ENCODE data around the gene CIROP.

Gene CIROP

GRCh38 chr14:23126548-23127278, 21.9 kb upstream of the CIROP start:
- Histone ChIP-seq H2AFZ (ENCODE audit: low read depth, low read length) (no peak overlapping the region), H3K4me3 (ENCODE audit: low read length) (no peak overlapping the region), H3K9me3 (ENCODE audit: low read length) (no peaks in the 10 kb centered on the region), H3K27me3 (ENCODE audit: insufficient read depth, low read length) (no peaks in the 10 kb centered on the region), H3K4me1 (ENCODE audit: insufficient read depth, low read length) (no peaks in the 10 kb centered on the region), H3K36me3 (ENCODE audit: insufficient read depth, low read length) (no peaks in the 10 kb centered on the region)

GRCh38 chr14:23125933-23126524, 21.2 kb upstream of the CIROP start:
- no peaks in the 10 kb centered on the region for H3K36me3 ChIP-seq (ENCODE audit: insufficient read depth, low read length)
- H3K9me3 ChIP-seq (ENCODE audit: low read length), result no peaks in the 10 kb centered on the region
- H3K4me3 ChIP-seq (ENCODE audit: low read length), result no peak overlapping the region
- H3K4me1 ChIP-seq (ENCODE audit: insufficient read depth, low read length), result peaks cover 6% of the 10 kb centered on the region
- H3K27me3 ChIP-seq (ENCODE audit: insufficient read depth, low read length), result no peaks in the 10 kb centered on the region
- H2AFZ ChIP-seq (ENCODE audit: low read depth, low read length), result no peak overlapping the region

GRCh38 chr14:23125011-23125410, 20.2 kb upstream of the CIROP start:
- Histone ChIP-seq H3K4me1 (ENCODE audit: insufficient read depth, low read length) (peaks cover 7% of the 10 kb centered on the region), H2AFZ (ENCODE audit: low read depth, low read length) (no peak overlapping the region), H3K36me3 (ENCODE audit: insufficient read depth, low read length) (no peaks in the 10 kb centered on the region), H3K4me3 (ENCODE audit: low read length) (no peak overlapping the region), H3K27me3 (ENCODE audit: insufficient read depth, low read length) (no peaks in the 10 kb centered on the region), H3K9me3 (ENCODE audit: low read length) (no peaks in the 10 kb centered on the region)

DNA sequence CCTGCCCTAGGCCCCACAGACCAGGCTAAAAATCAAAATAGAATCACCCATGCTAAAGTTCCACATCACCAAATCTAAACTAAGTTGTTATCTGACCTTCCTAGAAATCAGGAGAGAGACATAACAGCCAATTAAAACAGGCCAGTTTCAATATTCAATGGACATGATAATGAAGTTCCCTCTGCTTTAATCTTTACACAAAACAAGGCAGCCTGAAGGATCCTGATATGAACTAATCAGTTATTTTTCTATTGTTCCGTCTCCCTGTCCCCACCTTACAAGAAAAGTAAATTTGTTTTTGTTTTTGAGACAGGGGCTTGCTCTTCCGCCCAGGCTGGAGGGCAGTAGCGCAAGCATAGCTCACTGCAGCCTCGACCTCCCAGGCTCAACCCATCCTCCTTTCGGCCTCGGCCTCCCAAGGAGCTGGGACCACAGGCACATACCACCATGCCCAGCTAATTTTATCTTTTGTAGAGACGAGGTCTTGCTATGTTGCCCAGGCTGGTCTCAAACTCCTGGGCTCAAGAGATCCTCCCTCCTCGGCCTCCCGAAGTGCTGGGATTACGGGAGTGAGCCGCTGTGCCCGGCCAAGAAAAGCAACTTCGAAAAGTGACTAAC, 19.7 kb upstream of the CIROP start:
- Histone ChIP-seq H3K27me3 (ENCODE audit: insufficient read depth, low read length) (no peaks in the 10 kb centered on the region), H3K9me3 (ENCODE audit: low read length) (no peaks in the 10 kb centered on the region), H3K4me3 (ENCODE audit: low read length) (no peak overlapping the region), H3K36me3 (ENCODE audit: insufficient read depth, low read length) (no peaks in the 10 kb centered on the region), H3K4me1 (ENCODE audit: insufficient read depth, low read length) (peaks cover 7% of the 10 kb centered on the region), H2AFZ (ENCODE audit: low read depth, low read length) (no peak overlapping the region)

- Histone ChIP-seq H3K9me3 (ENCODE audit: low read length) (no peaks in the 10 kb centered on the region), H2AFZ (ENCODE audit: low read depth, low read length) (no peak overlapping the region), H3K36me3 (ENCODE audit: insufficient read depth, low read length) (no peaks in the 10 kb centered on the region), H3K27me3 (ENCODE audit: insufficient read depth, low read length) (no peaks in the 10 kb centered on the region), H3K4me3 (ENCODE audit: low read length) (no peak overlapping the region), H3K4me1 (ENCODE audit: insufficient read depth, low read length) (peaks cover 7% of the 10 kb centered on the region)
Measured at GRCh38 chr14:23123419-23123818, 18.6 kb upstream of the CIROP start.

GRCh38 chr14:23122086-23122485, 17.3 kb upstream of the CIROP start:
- Histone ChIP-seq H3K4me3 (ENCODE audit: low read length) (no peak overlapping the region), H2AFZ (ENCODE audit: low read depth, low read length) (no peak overlapping the region), H3K4me1 (ENCODE audit: insufficient read depth, low read length) (peaks cover 7% of the 10 kb centered on the region), H3K36me3 (ENCODE audit: insufficient read depth, low read length) (no peaks in the 10 kb centered on the region), H3K27me3 (ENCODE audit: insufficient read depth, low read length) (no peaks in the 10 kb centered on the region), H3K9me3 (ENCODE audit: low read length) (no peaks in the 10 kb centered on the region)

DNA sequence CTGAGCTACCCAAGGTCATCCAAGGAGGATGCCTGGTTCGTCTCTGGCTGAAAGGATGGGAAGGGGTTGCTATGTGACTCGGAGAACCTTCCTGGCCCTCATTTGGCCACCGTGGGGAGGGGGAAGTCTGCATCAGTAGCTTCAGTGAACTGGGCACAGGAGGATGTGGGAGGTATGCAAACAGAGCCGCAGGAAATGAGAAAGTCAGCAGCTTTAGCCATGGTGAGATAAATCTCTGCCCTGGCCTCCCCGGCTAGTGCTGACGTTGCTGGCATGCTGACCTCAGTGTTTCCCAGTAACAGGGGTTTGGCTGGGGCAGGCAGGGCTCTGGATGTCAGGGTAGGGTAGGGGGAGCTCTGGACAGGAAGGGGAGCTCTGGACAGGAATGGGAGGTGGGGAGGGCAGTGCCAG, 16.6 kb upstream of the CIROP start:
- H2AFZ ChIP-seq (ENCODE audit: low read depth, low read length), result no peak overlapping the region
- no peak overlapping the region for H3K4me3 ChIP-seq (ENCODE audit: low read length)
- no peaks in the 10 kb centered on the region for H3K9me3 ChIP-seq (ENCODE audit: low read length)
- no peaks in the 10 kb centered on the region for H3K27me3 ChIP-seq (ENCODE audit: insufficient read depth, low read length)
- no peaks in the 10 kb centered on the region for H3K36me3 ChIP-seq (ENCODE audit: insufficient read depth, low read length)
- peaks cover 7% of the 10 kb centered on the region for H3K4me1 ChIP-seq (ENCODE audit: insufficient read depth, low read length)

GRCh38 chr14:23120541-23121251, 15.9 kb upstream of the CIROP start:
- H3K9me3 ChIP-seq (ENCODE audit: low read length), result no peaks in the 10 kb centered on the region
- H3K4me1 ChIP-seq (ENCODE audit: insufficient read depth, low read length), result peaks cover 7% of the 10 kb centered on the region
- no peaks in the 10 kb centered on the region for H3K36me3 ChIP-seq (ENCODE audit: insufficient read depth, low read length)
- no peak overlapping the region for H3K4me3 ChIP-seq (ENCODE audit: low read length)
- no peaks in the 10 kb centered on the region for H3K27me3 ChIP-seq (ENCODE audit: insufficient read depth, low read length)
- no peak overlapping the region for H2AFZ ChIP-seq (ENCODE audit: low read depth, low read length)

DNA sequence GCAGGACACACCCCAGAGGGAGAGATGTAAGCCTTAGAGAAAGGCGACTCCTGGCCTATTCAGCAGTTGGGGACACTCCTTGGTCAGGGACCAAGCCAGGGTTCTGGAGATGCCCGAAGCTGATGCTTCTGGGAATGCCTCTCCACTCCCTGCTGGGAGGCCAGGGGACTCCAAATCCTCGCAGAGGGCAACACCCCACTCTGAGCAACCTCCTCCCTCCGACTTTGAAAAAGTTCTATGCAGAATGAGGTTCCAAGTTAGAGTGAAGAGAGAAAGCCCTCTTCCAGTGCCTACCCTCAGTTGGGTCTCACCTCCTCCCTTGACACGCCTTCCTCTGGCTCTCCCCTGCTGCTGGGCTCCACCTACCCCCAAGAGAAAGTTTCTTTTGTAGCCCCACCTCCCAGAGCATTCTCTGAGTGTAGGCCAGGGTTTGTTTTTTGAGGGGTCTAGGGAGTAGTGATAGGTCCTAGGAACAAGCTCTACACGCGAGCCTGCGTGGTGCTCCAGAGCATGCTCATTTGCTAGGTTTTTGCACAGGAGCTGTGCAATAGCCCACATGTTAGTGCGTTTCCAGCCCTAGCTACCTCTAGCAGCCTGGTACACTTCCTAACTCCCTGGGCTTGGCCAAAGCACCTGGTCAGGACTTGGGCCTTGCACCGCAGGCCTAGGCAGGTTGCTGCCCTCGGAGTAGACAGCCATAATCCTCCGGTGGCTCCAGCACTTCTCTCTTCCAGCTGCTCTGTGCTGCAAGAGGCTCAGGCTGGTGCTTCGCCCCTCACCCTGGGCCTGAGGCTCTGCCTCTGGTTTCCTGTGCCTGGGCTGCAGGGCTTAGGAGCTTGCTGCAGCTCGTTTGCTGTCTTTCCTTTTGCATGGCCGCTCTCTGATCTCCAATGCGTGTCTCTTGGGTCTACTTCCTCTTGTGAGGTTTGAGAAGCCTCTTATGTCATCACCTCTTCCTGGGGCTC, 14.9 kb upstream of the CIROP start:
- H3K36me3 ChIP-seq (ENCODE audit: insufficient read depth, low read length), result no peaks in the 10 kb centered on the region
- H2AFZ ChIP-seq (ENCODE audit: low read depth, low read length), result no peak overlapping the region
- no peaks in the 10 kb centered on the region for H3K9me3 ChIP-seq (ENCODE audit: low read length)
- peaks cover 7% of the 10 kb centered on the region for H3K4me1 ChIP-seq (ENCODE audit: insufficient read depth, low read length)
- H3K4me3 ChIP-seq (ENCODE audit: low read length), result no peak overlapping the region
- no peaks in the 10 kb centered on the region for H3K27me3 ChIP-seq (ENCODE audit: insufficient read depth, low read length)

DNA sequence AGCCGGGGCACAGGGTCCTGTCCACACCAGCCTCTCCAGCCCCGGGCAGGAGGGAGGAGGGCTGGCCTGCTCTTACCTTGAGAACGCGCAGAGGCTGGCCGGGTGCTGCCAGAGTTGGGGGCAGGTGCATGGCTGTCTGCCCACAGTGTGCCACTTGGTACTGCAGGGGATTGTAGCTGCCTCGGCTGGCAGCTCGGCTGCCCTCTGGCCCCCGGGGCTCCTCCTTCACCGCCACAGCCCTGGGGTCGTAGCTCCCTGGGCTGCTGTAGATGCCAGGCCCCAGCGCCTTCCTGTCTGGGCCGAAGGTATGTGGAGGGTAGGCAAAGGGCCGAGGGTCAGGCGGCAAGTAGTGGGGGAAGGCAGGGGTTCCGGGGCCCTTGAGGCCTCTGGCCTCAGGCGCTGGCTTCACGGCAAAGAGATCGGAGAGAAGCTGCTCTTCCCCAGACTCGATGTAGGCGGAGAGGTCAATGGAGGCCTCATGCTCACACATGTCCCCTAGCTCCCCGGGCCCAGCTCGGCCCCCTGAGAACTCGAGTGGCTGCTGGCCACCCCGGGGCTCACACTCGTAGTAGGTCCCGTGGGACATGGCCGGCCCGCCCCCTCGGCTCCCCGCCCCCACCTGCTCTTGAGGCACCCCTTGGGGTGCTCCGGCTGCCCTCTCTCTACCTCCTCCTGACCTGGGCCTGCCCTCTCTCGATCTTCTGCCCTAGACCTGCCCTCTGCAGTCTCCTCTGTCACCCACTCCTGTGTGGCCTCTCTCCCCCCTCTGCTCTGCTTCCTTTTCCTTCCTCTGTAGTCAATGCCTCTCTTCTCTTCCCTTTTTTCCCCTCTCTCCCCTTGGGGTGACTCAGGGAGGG, 13.9 kb upstream of the CIROP start, which contains the start of gene CEBPE:
TSS of gene CEBPE (minus strand) at position 750 of the 857 bp plus-strand sequence. CDS start at position 586, 164 bp downstream.
- Histone ChIP-seq H3K4me3 (ENCODE audit: low read length) (no peak within 1 kb of the TSS), H3K27me3 (ENCODE audit: insufficient read depth, low read length) (no peaks in the 10 kb centered on the region), H2AFZ (ENCODE audit: low read depth, low read length) (no peak within 1 kb of the TSS), H3K36me3 (ENCODE audit: insufficient read depth, low read length) (no peaks in the 10 kb centered on the region), H3K4me1 (ENCODE audit: insufficient read depth, low read length) (peaks cover 14% of the 10 kb centered on the region), H3K9me3 (ENCODE audit: low read length) (no peaks in the 10 kb centered on the region)

- Histone ChIP-seq H3K9me3 (ENCODE audit: low read length) (no peaks in the 10 kb centered on the region), H3K4me1 (ENCODE audit: insufficient read depth, low read length) (peaks cover 20% of the 10 kb centered on the region), H3K36me3 (ENCODE audit: insufficient read depth, low read length) (no peaks in the 10 kb centered on the region), H3K4me3 (ENCODE audit: low read length) (no peak overlapping the region), H3K27me3 (ENCODE audit: insufficient read depth, low read length) (no peaks in the 10 kb centered on the region), H2AFZ (ENCODE audit: low read depth, low read length) (no peak overlapping the region)
Measured at GRCh38 chr14:23117371-23118020, 12.7 kb upstream of the CIROP start.
